GM19438 (cell line): ENCODE results near the gene CENPF.
"Not testable (repeated sequence)": the region's sequence is repeated elsewhere in the genome, so short reads cannot be mapped to it uniquely, and the experiment has no call there.

Source experiments
- ATAC-seq: cut with Tn5 transposase; IDR thresholded peaks from one replicate; pipeline ENCODE4 v1.9.1; 2021; ENCODE audit warnings: low read depth; ENCODE audit not compliant: unreplicated experiment

CENPF gene

GRCh38 chr1:214649607-214650006, 46.6 kb downstream of the CENPF start:
- ATAC-seq: no peak

GRCh38 chr1:214650664-214651063, 47.7 kb downstream of the CENPF start:
- ATAC-seq: no peak

GRCh38 chr1:214657299-214657698, 54.3 kb downstream of the CENPF start:
- no peak for ATAC-seq

- no peak for ATAC-seq
These were observed 55.2 kb downstream of the CENPF start for GRCh38 chr1:214658175-214658574.

- no peak for ATAC-seq
These were observed 55.8 kb downstream of the CENPF start for GRCh38 chr1:214658785-214659184.

GRCh38 chr1:214660190-214660589, 57.2 kb downstream of the CENPF start:
- ATAC-seq: no peak

GRCh38 chr1:214660900-214661299, 57.9 kb downstream of the CENPF start:
- no peak for ATAC-seq

GRCh38 chr1:214662223-214662785, 59.3 kb downstream of the CENPF start:
- ATAC-seq: no peak

GRCh38 chr1:214664651-214665433, 61.8 kb downstream of the CENPF start:
- ATAC-seq: no peak

- no peak for ATAC-seq
These were observed 62.7 kb downstream of the CENPF start for GRCh38 chr1:214665606-214666110.

- ATAC-seq: no peak
These were observed 63.7 kb downstream of the CENPF start for GRCh38 chr1:214666674-214667073.

GRCh38 chr1:214670098-214670497, 67.1 kb downstream of the CENPF start:
- ATAC-seq: no peak

GRCh38 chr1:214673029-214673428, 70.0 kb downstream of the CENPF start:
- not testable (repeated sequence) for ATAC-seq

- no peak for ATAC-seq
These were observed 70.6 kb downstream of the CENPF start for GRCh38 chr1:214673576-214673975.

- ATAC-seq: not testable (repeated sequence)
These were observed 72.5 kb downstream of the CENPF start for GRCh38 chr1:214675524-214675923.

- ATAC-seq: no peak
These were observed 73.8 kb downstream of the CENPF start for GRCh38 chr1:214676747-214677146.

GRCh38 chr1:214677945-214678344, 75.0 kb downstream of the CENPF start:
- ATAC-seq: no peak

GRCh38 chr1:214678386-214678785, 75.4 kb downstream of the CENPF start:
- no peak for ATAC-seq

- no peak for ATAC-seq
These were observed 80.6 kb downstream of the CENPF start for GRCh38 chr1:214683621-214684020.

GRCh38 chr1:214685906-214686305, 82.9 kb downstream of the CENPF start:
- ATAC-seq: no peak

- ATAC-seq: no peak
These were observed 83.5 kb downstream of the CENPF start for GRCh38 chr1:214686497-214686896.

GRCh38 chr1:214688891-214689290, 85.9 kb downstream of the CENPF start:
- ATAC-seq: no peak
